ENCODE measurements around the gene GALM. TPM values are rescaled to one million over a fixed set of nuclear protein-coding genes. Genes with fewer than 3 reads are reported as not detected.
A peak's percentile ranks its signal among the peaks of the same experiment; 100 is the strongest.

The GALM gene
- total and polyA plus RNA-seq, 2 of the 13 experiments (the other 11 are each of a cell fraction or from before 2014, with no cell fraction given), result 65.5 to 90.0 TPM

DNA sequence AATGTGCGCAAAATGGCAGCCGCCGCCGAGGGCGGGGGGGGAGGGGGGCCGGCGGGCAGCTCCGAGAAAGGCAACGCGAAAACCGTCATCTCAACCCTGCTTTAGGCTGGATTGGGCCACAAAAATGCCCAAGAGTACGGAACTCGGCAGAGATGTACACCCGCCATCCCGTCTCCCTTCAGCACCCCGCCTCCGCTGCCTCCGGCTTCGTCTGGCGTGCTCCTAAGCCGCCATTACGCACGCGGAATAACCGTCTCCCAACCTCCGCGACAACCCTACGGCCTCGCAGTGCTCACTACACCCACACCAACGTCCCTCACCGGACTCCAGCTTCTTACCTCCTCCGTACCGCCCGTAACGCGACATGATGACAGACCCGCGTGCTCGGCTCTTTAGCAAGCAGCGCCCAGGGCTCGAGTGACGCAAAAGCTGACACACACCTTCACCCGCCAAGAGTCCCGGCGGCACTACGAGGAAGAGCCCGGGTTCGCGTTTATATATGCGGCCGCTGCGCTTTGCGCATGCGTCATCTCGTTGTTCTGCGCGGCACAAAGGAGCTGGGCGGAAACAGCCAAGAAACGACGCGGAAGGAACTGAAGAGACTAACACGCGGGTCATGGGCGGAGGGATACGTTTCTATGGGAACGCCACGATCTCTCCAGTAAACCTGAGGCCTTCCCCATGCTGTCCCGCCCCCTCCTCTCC, 85.1 kb downstream of the GALM start, which contains the start of gene SRSF7:
Gene SRSF7 (minus strand): TSS at position 471 of the 705 bp plus-strand sequence. CDS start 105 bp downstream, at position 366.
- H3K4me1 ChIP-seq (ENCODE audit: insufficient read depth, low read length), result peaks cover 64% of the 10 kb centered on the region
- peaks cover 51% of the 10 kb centered on the region for H3K79me2 ChIP-seq (ENCODE audit: insufficient read depth, low read length)
- peaks cover 10 to 31% of the 10 kb centered on the region in 2 experiments for H3K36me3 ChIP-seq (replicated peaks in 1 of 2; ENCODE audit: control insufficient read depth in 1 of 2, insufficient read depth in 2 of 2, low read length in 2 of 2)
- H3K4me2 ChIP-seq (ENCODE audit: low read depth, low read length), result peak within 1 kb of the TSS; percentile 86
- peak within 1 kb of the TSS; percentile 96 for H3K9ac ChIP-seq (ENCODE audit: insufficient read depth, low read depth, low read length)
- H3K4me3 ChIP-seq (replicated peaks in 1 of 3; ENCODE audit: insufficient read depth in 1 of 3, low read depth in 2 of 3, low read length in 3 of 3), result peak within 1 kb of the TSS; percentile 83 to 94 (median 85)
- no peaks in the 10 kb centered on the region for H3K9me3 ChIP-seq (ENCODE audit: low read length)
- intact Hi-C loops (cut with micrococcal nuclease; ENCODE audit: unreplicated experiment), result loop anchor here (10.0 kb wide), 1 partner anchor 374 kb away; the partner anchor contains the start of gene SOS1
- H3K27ac ChIP-seq (ENCODE audit: extremely low read length, insufficient read depth, low read length), result peak within 1 kb of the TSS; percentile 87
- in situ Hi-C loops (cut with HindIII; ENCODE audit: extremely low pct_ligation_motif_present, low pct_unique_long_range_greater_than_20kb), result no loop called here
- ATAC-seq, result peak; percentile 80
- no peaks in the 10 kb centered on the region; a peak in 1 of 5 replicates for H3K27me3 ChIP-seq (ENCODE audit: control insufficient read depth in 1 of 2, insufficient read depth in 2 of 2, low read length in 2 of 2)
- DNase-seq (ENCODE audit: low spot score), result peak; percentile 97
- POLR2A ChIA-PET, result interaction anchor here (0.6 to 2.6 kb wide), 70 partner anchors 9 to 1594 kb away, joined by 3 to 92 read pairs (median 4); partner anchors contain the start of genes CEBPZ, DHX57, EIF2AK2 and GALM
- FAIRE-seq, result peak; percentile 72
- peak within 1 kb of the TSS; percentile 83 for H2AFZ ChIP-seq (ENCODE audit: low read length)
- BruUV-seq (replicated peaks), result TSS peak; percentile 62
- peaks cover 42% of the 10 kb centered on the region for H4K20me1 ChIP-seq (ENCODE audit: insufficient read depth, low read length)
- CTCF ChIA-PET (ENCODE audit: low intra/inter-chr PET ratio, low total read pairs), result interaction anchor here (0.6 kb wide), 1 partner anchor 1821 kb away, joined by 3 read pairs; no protein-coding TSS in a partner anchor
- 48% methylated on average over 65 of the region's 68 CpGs for WGBS (ENCODE audit: low lambda C conversion rate)
- peak; percentile 14 for TF ChIP-seq ZNF30 (CRISPR knock-in tag; IDR thresholded peaks at IDR 0.05)
- peak; percentile 78 for TF ChIP-seq ZBTB38 (CRISPR knock-in tag; IDR thresholded peaks at IDR 0.05)
- TF ChIP-seq, protein P1, sequence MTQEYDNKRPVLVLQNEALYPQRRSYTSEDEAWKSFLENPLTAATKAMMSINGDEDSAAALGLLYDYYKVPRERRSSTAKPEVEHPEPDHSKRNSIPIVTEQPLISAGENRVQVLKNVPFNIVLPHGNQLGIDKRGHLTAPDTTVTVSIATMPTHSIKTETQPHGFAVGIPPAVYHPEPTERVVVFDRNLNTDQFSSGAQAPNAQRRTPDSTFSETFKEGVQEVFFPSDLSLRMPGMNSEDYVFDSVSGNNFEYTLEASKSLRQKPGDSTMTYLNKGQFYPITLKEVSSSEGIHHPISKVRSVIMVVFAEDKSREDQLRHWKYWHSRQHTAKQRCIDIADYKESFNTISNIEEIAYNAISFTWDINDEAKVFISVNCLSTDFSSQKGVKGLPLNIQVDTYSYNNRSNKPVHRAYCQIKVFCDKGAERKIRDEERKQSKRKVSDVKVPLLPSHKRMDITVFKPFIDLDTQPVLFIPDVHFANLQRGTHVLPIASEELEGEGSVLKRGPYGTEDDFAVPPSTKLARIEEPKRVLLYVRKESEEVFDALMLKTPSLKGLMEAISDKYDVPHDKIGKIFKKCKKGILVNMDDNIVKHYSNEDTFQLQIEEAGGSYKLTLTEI (CRISPR knock-in tag; conservative IDR thresholded peaks at IDR 0.05), result no peak
- no peak; the same call in 1 of the 2 replicates for TF ChIP-seq FOXM1 (CRISPR knock-in tag; IDR thresholded peaks at IDR 0.05)
- TF ChIP-seq TCF7 (IDR thresholded peaks at IDR 0.05; ENCODE audit: low read depth), result peak; percentile 22; the same call in 1 of the 2 replicates
- peak; percentile 89; the same call in 1 of the 2 replicates for TF ChIP-seq ZNF784 (CRISPR knock-in tag; IDR thresholded peaks at IDR 0.05; ENCODE audit: borderline replicate concordance)
- peak; percentile 64; the same call in 1 of the 2 replicates for TF ChIP-seq ZNF879 (CRISPR knock-in tag; IDR thresholded peaks at IDR 0.05)
- TF ChIP-seq ZNF24 (IDR thresholded peaks at IDR 0.05), result no peak
- TF ChIP-seq EHMT2 (IDR thresholded peaks at IDR 0.05; ENCODE audit: borderline replicate concordance, low read depth, low read length), result no peak
- peak; percentile 89; the same call in 1 of the 2 replicates for TF ChIP-seq ZNF841 (CRISPR knock-in tag; IDR thresholded peaks at IDR 0.05; ENCODE audit: borderline replicate concordance)
- TF ChIP-seq ZNF816 (CRISPR knock-in tag; IDR thresholded peaks at IDR 0.05; ENCODE audit: borderline replicate concordance), result peak; percentile 87
- no peak for TF ChIP-seq SP1 (IDR thresholded peaks at IDR 0.05)
- TF ChIP-seq SP1 (CRISPR knock-in tag; IDR thresholded peaks at IDR 0.05), result peak; percentile 76
- no peak for TF ChIP-seq ZNF432 (CRISPR knock-in tag; IDR thresholded peaks at IDR 0.05; ENCODE audit: borderline replicate concordance)
- TF ChIP-seq, protein P2, sequence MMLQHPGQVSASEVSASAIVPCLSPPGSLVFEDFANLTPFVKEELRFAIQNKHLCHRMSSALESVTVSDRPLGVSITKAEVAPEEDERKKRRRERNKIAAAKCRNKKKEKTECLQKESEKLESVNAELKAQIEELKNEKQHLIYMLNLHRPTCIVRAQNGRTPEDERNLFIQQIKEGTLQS (CRISPR knock-in tag; IDR thresholded peaks at IDR 0.05), result peak; percentile 42; the same call in 1 of the 2 replicates
- no peak for TF ChIP-seq SCMH1 (CRISPR knock-in tag; IDR thresholded peaks at IDR 0.05; ENCODE audit: borderline replicate concordance)
- peak; percentile 95; the same call in 1 of the 2 replicates for TF ChIP-seq ZNF615 (CRISPR knock-in tag; IDR thresholded peaks at IDR 0.05; ENCODE audit: borderline replicate concordance)
- TF ChIP-seq, protein P3, sequence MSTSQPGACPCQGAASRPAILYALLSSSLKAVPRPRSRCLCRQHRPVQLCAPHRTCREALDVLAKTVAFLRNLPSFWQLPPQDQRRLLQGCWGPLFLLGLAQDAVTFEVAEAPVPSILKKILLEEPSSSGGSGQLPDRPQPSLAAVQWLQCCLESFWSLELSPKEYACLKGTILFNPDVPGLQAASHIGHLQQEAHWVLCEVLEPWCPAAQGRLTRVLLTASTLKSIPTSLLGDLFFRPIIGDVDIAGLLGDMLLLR (CRISPR knock-in tag; IDR thresholded peaks at IDR 0.05), result peak; percentile 80; the same call in 1 of the 2 replicates

All from HepG2 (cell line).